Endometrial microvascular endothelial cells (primary cell): ENCODE measurements around the gene POU2F3. TPM values are rescaled to one million over a fixed set of nuclear protein-coding genes. Genes with fewer than 3 reads are reported as not detected.

ENCODE experiments used
- in situ Hi-C: cut with HindIII; loops from 2 replicates; pipeline ENCODE4 v1.10.0; 2017; ENCODE audit warnings: low sequenced_read_pairs, low pct_unique_long_range_greater_than_20kb; ENCODE audit errors: inconsistent ontology term
- total RNA-seq: library from RNA; depleted of rRNA; stranded (reverse); fragments of >200 nt; gene quantifications from one replicate; pipeline ENCODE4 v1.2.3, GENCODE V29; 2015; ENCODE audit errors: inconsistent ontology term

The POU2F3 gene
- total RNA-seq, 1 donor from 2014 or later, result 0.93 TPM

GRCh38 chr11:120209746-120210625 is 30.0 kb upstream of the POU2F3 start:
- in situ Hi-C loops, result no loop called here

- in situ Hi-C loops, result no loop called here
Observed at GRCh38 chr11:120210626-120211521, 29.1 kb upstream of the POU2F3 start, which contains the start of gene OAF. OAF (plus strand) TSS chr11:120211032; CDS start chr11:120211280, 248 bp downstream.

GRCh38 chr11:120211522-120212258 is 28.2 kb upstream of the POU2F3 start:
- in situ Hi-C loops, result no loop called here

GRCh38 chr11:120212259-120212878 is 27.6 kb upstream of the POU2F3 start:
- in situ Hi-C loops, result no loop called here

- in situ Hi-C loops, result no loop called here
Observed at GRCh38 chr11:120212926-120213325, 27.0 kb upstream of the POU2F3 start.

- in situ Hi-C loops, result no loop called here
Observed at GRCh38 chr11:120214581-120214980, 25.4 kb upstream of the POU2F3 start.

- in situ Hi-C loops, result no loop called here
Observed at GRCh38 chr11:120215634-120216033, 24.3 kb upstream of the POU2F3 start.

GRCh38 chr11:120216426-120217102 is 23.4 kb upstream of the POU2F3 start:
- in situ Hi-C loops, result no loop called here

- in situ Hi-C loops, result no loop called here
Observed at GRCh38 chr11:120217526-120217925, 22.4 kb upstream of the POU2F3 start.

GRCh38 chr11:120217941-120218694 is 21.8 kb upstream of the POU2F3 start:
- in situ Hi-C loops, result no loop called here

GRCh38 chr11:120218695-120219033 is 21.3 kb upstream of the POU2F3 start:
- in situ Hi-C loops, result no loop called here

- in situ Hi-C loops, result no loop called here
Observed at GRCh38 chr11:120219232-120219937, 20.6 kb upstream of the POU2F3 start.

GRCh38 chr11:120219938-120220746 is 19.8 kb upstream of the POU2F3 start:
- in situ Hi-C loops, result no loop called here

GRCh38 chr11:120220747-120221037 is 19.2 kb upstream of the POU2F3 start:
- in situ Hi-C loops, result no loop called here

GRCh38 chr11:120221115-120221752 is 18.7 kb upstream of the POU2F3 start:
- in situ Hi-C loops, result no loop called here

- in situ Hi-C loops, result no loop called here
Observed at GRCh38 chr11:120222916-120223315, 17.0 kb upstream of the POU2F3 start.
